Sigmoid colon (tissue), 4 donors: ENCODE data around the gene ASH1L.

Experiments
- CTCF ChIP-seq, 4 experiments: fragments of 450-650 bp in 3 of 4; fragments of 200-600 bp in 1 of 4; IDR thresholded peaks; one replicate each; pipeline ENCODE4 v1.5.1; 2016 to 2019; ENCODE audit warnings: antibody characterized with exemption in 4 of 4, mild to moderate bottlenecking in 3 of 4, moderate library complexity in 2 of 4
- POLR2AphosphoS5 ChIP-seq, 4 donors: sonication (generic); formaldehyde crosslinking; IDR thresholded peaks; one replicate each; pipeline ENCODE4 v1.6.1; 2017; ENCODE audit warnings: antibody characterized with exemption in 4 of 4

- TF ChIP-seq POLR2AphosphoS5 (IDR thresholded peaks at IDR 0.05) (no peak), CTCF (IDR thresholded peaks at IDR 0.05) (no peak)
Observed at GRCh38 chr1:155320252-155320651, 242.4 kb downstream of the ASH1L start.
